Panc1 (cell line): ENCODE data around the gene ARSG.

ENCODE experiments used
- POLR2AphosphoS5 ChIP-seq: IDR thresholded peaks from 2 replicates; pipeline ENCODE4 v1.6.1; 2012; ENCODE audit warnings: mild to moderate bottlenecking, low read depth, low read length, moderate library complexity
- TCF7L2 ChIP-seq: IDR thresholded peaks from 2 replicates; pipeline ENCODE4 v1.6.1; 2011; ENCODE audit warnings: mild to moderate bottlenecking, low read depth, low read length, inconsistent platforms
- TF ChIP-seq, protein P1 (sequence below), 2 experiments: IDR thresholded peaks; 2 replicates each; pipeline ENCODE4 v1.6.1; 2011 to 2012; ENCODE audit warnings: low read depth in 2 of 2, control low read depth in 1 of 2, low read length in 1 of 2, mild to moderate bottlenecking in 1 of 2, moderate library complexity in 1 of 2; ENCODE audit not compliant: insufficient read depth in 1 of 2
- TF ChIP-seq, protein P2 (sequence below): fragments of 450-650 bp; IDR thresholded peaks from 2 replicates; pipeline ENCODE4 v1.5.1; 2017; ENCODE audit warnings: mild to moderate bottlenecking

DNA sequence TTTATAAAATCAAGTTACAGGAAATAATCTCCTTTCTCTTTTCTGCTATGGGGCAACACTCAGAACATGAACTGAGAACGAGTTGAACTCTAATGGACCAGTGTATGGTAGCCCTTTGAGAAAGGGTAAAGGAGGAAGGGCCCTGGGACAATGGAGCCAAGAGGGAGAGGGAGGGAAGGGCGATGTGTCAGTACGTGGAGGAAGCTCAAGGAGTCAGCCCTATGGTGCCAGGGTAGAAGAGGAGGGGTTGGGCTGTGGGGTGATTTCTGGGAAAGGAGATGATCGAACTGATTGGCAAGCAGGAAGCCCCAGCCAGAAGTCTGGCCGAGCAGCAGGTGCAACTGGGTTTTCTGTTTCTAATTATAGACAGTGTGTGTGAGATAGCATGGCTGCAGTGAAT lies 170.3 kb downstream of the ARSG start:
- TF ChIP-seq, protein P1, sequence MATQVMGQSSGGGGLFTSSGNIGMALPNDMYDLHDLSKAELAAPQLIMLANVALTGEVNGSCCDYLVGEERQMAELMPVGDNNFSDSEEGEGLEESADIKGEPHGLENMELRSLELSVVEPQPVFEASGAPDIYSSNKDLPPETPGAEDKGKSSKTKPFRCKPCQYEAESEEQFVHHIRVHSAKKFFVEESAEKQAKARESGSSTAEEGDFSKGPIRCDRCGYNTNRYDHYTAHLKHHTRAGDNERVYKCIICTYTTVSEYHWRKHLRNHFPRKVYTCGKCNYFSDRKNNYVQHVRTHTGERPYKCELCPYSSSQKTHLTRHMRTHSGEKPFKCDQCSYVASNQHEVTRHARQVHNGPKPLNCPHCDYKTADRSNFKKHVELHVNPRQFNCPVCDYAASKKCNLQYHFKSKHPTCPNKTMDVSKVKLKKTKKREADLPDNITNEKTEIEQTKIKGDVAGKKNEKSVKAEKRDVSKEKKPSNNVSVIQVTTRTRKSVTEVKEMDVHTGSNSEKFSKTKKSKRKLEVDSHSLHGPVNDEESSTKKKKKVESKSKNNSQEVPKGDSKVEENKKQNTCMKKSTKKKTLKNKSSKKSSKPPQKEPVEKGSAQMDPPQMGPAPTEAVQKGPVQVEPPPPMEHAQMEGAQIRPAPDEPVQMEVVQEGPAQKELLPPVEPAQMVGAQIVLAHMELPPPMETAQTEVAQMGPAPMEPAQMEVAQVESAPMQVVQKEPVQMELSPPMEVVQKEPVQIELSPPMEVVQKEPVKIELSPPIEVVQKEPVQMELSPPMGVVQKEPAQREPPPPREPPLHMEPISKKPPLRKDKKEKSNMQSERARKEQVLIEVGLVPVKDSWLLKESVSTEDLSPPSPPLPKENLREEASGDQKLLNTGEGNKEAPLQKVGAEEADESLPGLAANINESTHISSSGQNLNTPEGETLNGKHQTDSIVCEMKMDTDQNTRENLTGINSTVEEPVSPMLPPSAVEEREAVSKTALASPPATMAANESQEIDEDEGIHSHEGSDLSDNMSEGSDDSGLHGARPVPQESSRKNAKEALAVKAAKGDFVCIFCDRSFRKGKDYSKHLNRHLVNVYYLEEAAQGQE (IDR thresholded peaks at IDR 0.05; ENCODE audit: insufficient read depth in 1 of 2, low read depth in 2 of 2, low read length in 1 of 2): no peak
- TF ChIP-seq, protein P2, sequence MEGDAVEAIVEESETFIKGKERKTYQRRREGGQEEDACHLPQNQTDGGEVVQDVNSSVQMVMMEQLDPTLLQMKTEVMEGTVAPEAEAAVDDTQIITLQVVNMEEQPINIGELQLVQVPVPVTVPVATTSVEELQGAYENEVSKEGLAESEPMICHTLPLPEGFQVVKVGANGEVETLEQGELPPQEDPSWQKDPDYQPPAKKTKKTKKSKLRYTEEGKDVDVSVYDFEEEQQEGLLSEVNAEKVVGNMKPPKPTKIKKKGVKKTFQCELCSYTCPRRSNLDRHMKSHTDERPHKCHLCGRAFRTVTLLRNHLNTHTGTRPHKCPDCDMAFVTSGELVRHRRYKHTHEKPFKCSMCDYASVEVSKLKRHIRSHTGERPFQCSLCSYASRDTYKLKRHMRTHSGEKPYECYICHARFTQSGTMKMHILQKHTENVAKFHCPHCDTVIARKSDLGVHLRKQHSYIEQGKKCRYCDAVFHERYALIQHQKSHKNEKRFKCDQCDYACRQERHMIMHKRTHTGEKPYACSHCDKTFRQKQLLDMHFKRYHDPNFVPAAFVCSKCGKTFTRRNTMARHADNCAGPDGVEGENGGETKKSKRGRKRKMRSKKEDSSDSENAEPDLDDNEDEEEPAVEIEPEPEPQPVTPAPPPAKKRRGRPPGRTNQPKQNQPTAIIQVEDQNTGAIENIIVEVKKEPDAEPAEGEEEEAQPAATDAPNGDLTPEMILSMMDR: no peak
- TF ChIP-seq TCF7L2 (no peak), POLR2AphosphoS5 (no peak)
